Gastroesophageal sphincter (tissue), 3 donors: ENCODE results near the gene KCNB1.

Experiments
- CTCF ChIP-seq, 4 experiments: fragments of 200-600 bp in 2 of 4; fragments of 450-650 bp in 2 of 4; sonication (generic) in 1 of 4; IDR thresholded peaks; one replicate each; pipeline ENCODE4 v1.5.1; 2017 to 2019; ENCODE audit warnings: antibody characterized with exemption in 4 of 4, mild to moderate bottlenecking in 2 of 4, moderate library complexity in 2 of 4
- POLR2A ChIP-seq, 2 donors: fragments of 450-650 bp; IDR thresholded peaks; one replicate each; pipeline ENCODE4 v1.6.1; 2017; ENCODE audit warnings: antibody characterized with exemption in 2 of 2, mild to moderate bottlenecking in 2 of 2, moderate library complexity in 1 of 2
- POLR2AphosphoS5 ChIP-seq: sonication (generic); formaldehyde crosslinking; IDR thresholded peaks from one replicate; pipeline ENCODE4 v1.6.1; 2017; ENCODE audit warnings: antibody characterized with exemption

GRCh38 chr20:49485563-49485962 is 3.1 kb upstream of the KCNB1 start:
- no peak for TF ChIP-seq POLR2A (IDR thresholded peaks at IDR 0.05)
- TF ChIP-seq CTCF (IDR thresholded peaks at IDR 0.05), result no peak
- no peak for TF ChIP-seq POLR2AphosphoS5
